Activated CD4-positive, alpha-beta T cell treated with anti-CD3 and anti-CD28 coated beads for 36 hours (primary cell): ENCODE data around the gene NARS2. TPM values are rescaled to one million over a fixed set of nuclear protein-coding genes. Genes with fewer than 3 reads are reported as not detected.
A peak's percentile ranks its signal among the peaks of the same experiment; 100 is the strongest.

Source experiments
- ATAC-seq: fragments of 200-7000 bp; cut with Tn5 transposase; one replicate; pipeline ENCODE4 v1.10.0; 2021; ENCODE audit warnings: mild to moderate bottlenecking, moderate library complexity
- CTCF ChIA-PET: fragments of 350-600 bp; sonication (Branson Sonifier 250); formaldehyde crosslinking; loops from one replicate; lab custom pipeline; 2021; ENCODE audit warnings: antibody characterized with exemption; lab: Charles Lee
- POLR2A ChIA-PET: fragments of 350-600 bp; sonication (Branson Sonifier 250); formaldehyde crosslinking; loops from one replicate; lab custom pipeline; 2021; ENCODE audit warnings: antibody characterized with exemption, inconsistent platforms; lab: Charles Lee
- DNase-seq: peaks from one replicate; pipeline ENCODE4 v3.0.0-alpha.2; 2020
- H3K27ac Mint-ChIP-seq: one replicate; pipeline ENCODE4 v1.8.0; 2021; ENCODE audit warnings: mixed read lengths
- H3K27me3 Mint-ChIP-seq: one replicate; pipeline ENCODE4 v1.8.0; 2021; ENCODE audit warnings: mixed read lengths
- H3K36me3 Mint-ChIP-seq: one replicate; pipeline ENCODE4 v1.8.0; 2021; ENCODE audit warnings: low read depth, mixed read lengths
- H3K4me1 Mint-ChIP-seq: one replicate; pipeline ENCODE4 v1.8.0; 2021; ENCODE audit warnings: mixed read lengths
- H3K4me3 Mint-ChIP-seq: one replicate; pipeline ENCODE4 v1.8.0; 2021; ENCODE audit warnings: mild to moderate bottlenecking, moderate library complexity, mixed read lengths
- H3K9me3 Mint-ChIP-seq: one replicate; pipeline ENCODE4 v1.8.0; 2021; ENCODE audit warnings: low read depth, mixed read lengths
- intact Hi-C, 2 experiments: fragments of 100-400 bp; cut with DNase I in 1 of 2; cut with micrococcal nuclease in 1 of 2; formaldehyde crosslinking; loops; one replicate each; pipeline versions ENCODE4 v1.14.2 to v1.15.1; 2022 to 2024; cut with DNase I, micrococcal nuclease
- total RNA-seq, 2 experiments: library from RNA; stranded (reverse); gene quantifications; one replicate each; pipeline ENCODE4 v1.2.3, GENCODE V29; 2021

NARS2 gene
- total RNA-seq, 2 experiments from 2014 or later = 22.9 to 33.4 TPM

DNA sequence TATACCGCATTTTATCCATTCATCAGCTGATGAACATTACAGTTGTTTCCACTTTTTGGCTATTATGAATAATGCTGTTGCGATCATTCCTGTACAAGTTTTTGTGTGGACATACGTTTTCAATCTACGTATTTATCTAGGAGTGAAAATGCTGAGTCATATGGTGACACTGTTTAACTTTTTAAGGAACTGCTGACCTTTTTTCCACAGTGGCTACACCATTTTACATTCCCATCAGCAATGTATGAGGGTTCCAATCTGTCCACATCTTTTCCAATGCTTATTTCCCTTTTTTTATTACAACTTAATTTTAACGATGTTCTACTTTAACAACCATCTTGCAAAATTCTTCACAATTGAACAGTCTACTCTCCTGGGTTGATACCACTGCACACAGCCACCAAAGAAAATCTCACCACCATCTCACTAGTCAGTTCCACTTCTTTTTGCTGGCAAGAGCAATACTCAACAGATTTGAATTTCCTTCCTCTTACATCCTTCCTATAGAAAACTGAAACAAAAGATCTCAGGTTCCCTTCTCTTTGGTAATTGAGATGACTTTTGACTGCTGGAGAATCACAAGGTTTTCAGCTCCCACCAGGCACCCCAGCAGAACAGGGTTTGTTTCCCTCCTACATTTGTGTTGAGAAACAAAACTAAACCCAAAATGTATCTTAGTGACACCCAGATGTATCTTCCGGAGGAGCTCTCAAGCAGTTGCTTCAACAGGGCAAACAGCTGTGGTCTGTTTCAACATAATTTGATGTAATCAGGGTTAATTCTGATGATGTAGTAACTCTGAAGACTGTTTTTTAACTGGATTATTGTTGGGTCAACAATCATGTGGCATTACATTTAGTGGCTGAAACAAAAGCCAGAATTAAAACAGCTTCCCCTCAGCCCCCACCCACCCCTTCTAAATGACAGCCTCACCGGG, 150.1 kb downstream of the NARS2 start:
- DNase-seq = no peak
- ATAC-seq = no peak
- Mint-ChIP-seq H3K27me3 (peaks cover 11% of the 10 kb centered on the region), H3K27ac (peak overlapping the region; percentile 72), H3K36me3 (peaks cover 1% of the 10 kb centered on the region), H3K4me3 (no peak overlapping the region), H3K9me3 (no peaks in the 10 kb centered on the region), H3K4me1 (peaks cover 42% of the 10 kb centered on the region)
- intact Hi-C loops = loop anchor here in 1 of 2 experiments (5.0 kb wide), 1 partner anchor 197 kb away; no protein-coding TSS in a partner anchor
- CTCF ChIA-PET = interaction anchor here (0.5 to 1.5 kb wide), 2 partner anchors 9 to 286 kb away, joined by 3 to 9 read pairs; no protein-coding TSS in a partner anchor
- POLR2A ChIA-PET = no interaction called here

- DNase-seq = no peak
- Mint-ChIP-seq H3K4me1 (peaks cover 49% of the 10 kb centered on the region), H3K27me3 (peaks cover 25% of the 10 kb centered on the region), H3K36me3 (no peaks in the 10 kb centered on the region), H3K9me3 (no peaks in the 10 kb centered on the region), H3K27ac (no peak overlapping the region), H3K4me3 (no peak overlapping the region)
- CTCF ChIA-PET = no interaction called here
- POLR2A ChIA-PET = no interaction called here
- intact Hi-C loops = loop anchor here in 1 of 2 experiments (5.0 kb wide), 1 partner anchor 196 kb away; no protein-coding TSS in a partner anchor
- no peak for ATAC-seq
Measured at GRCh38 chr11:78423241-78423640, 151.4 kb downstream of the NARS2 start.

DNA sequence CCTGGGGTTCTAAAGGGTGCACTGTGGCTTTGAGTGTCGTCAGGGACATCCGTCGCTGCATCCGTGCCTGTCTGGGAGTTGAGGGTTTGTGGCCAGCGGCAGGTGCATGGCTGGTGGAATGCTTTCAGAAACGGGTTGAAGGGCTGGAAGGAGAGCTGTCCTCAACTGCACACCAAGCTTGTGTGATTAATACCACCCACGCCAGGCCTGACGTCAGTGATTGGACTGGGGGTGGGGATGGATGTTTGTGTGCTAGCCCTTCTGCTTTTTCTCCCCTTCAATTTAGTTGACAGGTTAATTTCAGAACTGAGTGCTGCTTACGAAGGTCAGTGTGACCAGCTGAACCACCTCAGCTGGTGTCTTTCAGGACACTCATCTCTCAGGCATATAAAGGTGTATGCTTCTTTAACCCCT, 153.9 kb downstream of the NARS2 start:
- Mint-ChIP-seq H3K36me3 (no peaks in the 10 kb centered on the region), H3K27me3 (peaks cover 33% of the 10 kb centered on the region), H3K27ac (no peak overlapping the region), H3K4me3 (no peak overlapping the region), H3K4me1 (peaks cover 45% of the 10 kb centered on the region), H3K9me3 (no peaks in the 10 kb centered on the region)
- POLR2A ChIA-PET = no interaction called here
- intact Hi-C loops = loop anchor here in 1 of 2 experiments (5.0 kb wide), 1 partner anchor 194 kb away; no protein-coding TSS in a partner anchor
- DNase-seq = peak; percentile 77
- ATAC-seq = peak; percentile 16
- CTCF ChIA-PET = interaction anchor here (0.6 to 8.4 kb wide), 12 partner anchors 8 to 341 kb away, joined by 3 to 69 read pairs (median 4); partner anchors contain the start of gene NARS2

GRCh38 chr11:78420255-78420764, 154.4 kb downstream of the NARS2 start:
- peaks cover 33% of the 10 kb centered on the region for H3K27me3 Mint-ChIP-seq
- DNase-seq (peak; percentile 72), ATAC-seq (no peak)
- POLR2A ChIA-PET = no interaction called here
- no peak overlapping the region for H3K27ac Mint-ChIP-seq
- H3K36me3 Mint-ChIP-seq = no peaks in the 10 kb centered on the region
- intact Hi-C loops = loop anchor here in 1 of 2 experiments (5.0 kb wide), 1 partner anchor 193 kb away; no protein-coding TSS in a partner anchor
- CTCF ChIA-PET = interaction anchor here (0.6 to 8.4 kb wide), 13 partner anchors 9 to 355 kb away, joined by 3 to 69 read pairs (median 4); partner anchors contain the start of gene NARS2
- H3K9me3 Mint-ChIP-seq = no peaks in the 10 kb centered on the region
- H3K4me1 Mint-ChIP-seq = peaks cover 41% of the 10 kb centered on the region
- H3K4me3 Mint-ChIP-seq = no peak overlapping the region

GRCh38 chr11:78419327-78419726, 155.3 kb downstream of the NARS2 start:
- Mint-ChIP-seq H3K27me3 (peaks cover 33% of the 10 kb centered on the region), H3K27ac (no peak overlapping the region), H3K9me3 (no peaks in the 10 kb centered on the region), H3K4me3 (no peak overlapping the region), H3K4me1 (peaks cover 32% of the 10 kb centered on the region), H3K36me3 (no peaks in the 10 kb centered on the region)
- no peak for DNase-seq
- ChIA-PET CTCF (interaction anchor here (0.6 to 8.4 kb wide), 13 partner anchors 10 to 280 kb away, joined by 3 to 69 read pairs (median 3); partner anchors contain the start of genes ALG8 and NARS2), POLR2A (no interaction called here)
- no peak for ATAC-seq
- intact Hi-C loops = loop anchor here (5.0 kb wide), 3 partner anchors 192 to 782 kb away; partner anchors contain the start of genes ALG8 (in 1 of the 2) and CLNS1A (in 1 of the 2)

- ChIA-PET POLR2A (no interaction called here), CTCF (interaction anchor here (0.6 to 8.4 kb wide), 13 partner anchors 10 to 279 kb away, joined by 3 to 69 read pairs (median 3); partner anchors contain the start of genes ALG8 and NARS2)
- intact Hi-C loops = loop anchor here (5.0 kb wide), 3 partner anchors 191 to 781 kb away; partner anchors contain the start of genes ALG8 (in 1 of the 2) and CLNS1A (in 1 of the 2)
- peaks cover 33% of the 10 kb centered on the region for H3K27me3 Mint-ChIP-seq
- no peak overlapping the region for H3K27ac Mint-ChIP-seq
- H3K9me3 Mint-ChIP-seq = no peaks in the 10 kb centered on the region
- no peaks in the 10 kb centered on the region for H3K36me3 Mint-ChIP-seq
- peak overlapping the region; percentile 73 for H3K4me3 Mint-ChIP-seq
- ATAC-seq (no peak), DNase-seq (no peak)
- H3K4me1 Mint-ChIP-seq = peaks cover 32% of the 10 kb centered on the region
Measured at GRCh38 chr11:78418584-78419211, 156.0 kb downstream of the NARS2 start.

DNA sequence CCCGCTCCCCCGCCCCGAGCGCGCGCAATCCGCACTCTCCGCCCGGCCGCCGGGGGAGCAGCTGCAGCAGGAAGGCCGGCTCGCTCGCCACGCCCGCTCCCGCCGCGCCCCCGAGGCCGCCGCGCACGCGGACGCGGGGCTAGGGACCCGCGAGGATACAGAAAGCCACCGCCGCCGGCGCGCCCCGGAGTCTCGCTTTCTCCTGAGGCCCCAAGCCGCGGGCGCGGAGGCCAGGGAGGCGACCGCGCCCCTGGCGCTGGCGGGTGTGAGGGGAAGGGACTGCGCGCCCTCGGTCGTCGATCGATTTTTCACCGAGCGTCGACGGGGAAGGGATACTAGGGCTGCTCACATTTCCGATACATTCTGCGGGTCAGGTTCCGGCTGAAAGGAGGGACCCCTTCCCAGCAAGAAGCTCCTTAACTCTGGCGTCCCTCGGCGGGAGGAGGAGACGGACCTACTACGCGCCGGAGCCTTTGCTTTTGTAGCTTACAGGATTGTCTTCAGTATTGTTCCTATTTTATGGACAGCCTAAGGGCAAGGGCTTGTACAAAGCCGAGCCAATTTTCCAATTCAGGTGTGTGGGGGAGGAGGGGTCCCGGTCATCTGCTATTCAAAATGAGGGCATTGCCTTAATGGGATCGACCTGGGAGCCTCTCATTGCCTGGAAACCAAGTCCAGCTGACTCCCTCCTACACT, 156.6 kb downstream of the NARS2 start:
- CTCF ChIA-PET = interaction anchor here (0.6 to 8.4 kb wide), 11 partner anchors 11 to 636 kb away, joined by 3 to 69 read pairs (median 3); partner anchors contain the start of genes ALG8, KCTD21, NARS2 and USP35
- H3K27ac Mint-ChIP-seq = no peak overlapping the region
- H3K4me1 Mint-ChIP-seq = peaks cover 32% of the 10 kb centered on the region

GRCh38 chr11:78417175-78417887, 157.3 kb downstream of the NARS2 start, which contains the start of gene GAB2:
Gene GAB2, minus strand, starts transcription at chr11:78417820. Its CDS starts 100 bp downstream, at chr11:78417720.
- peak within 1 kb of the TSS; percentile 81 for H3K4me3 Mint-ChIP-seq
- CTCF ChIA-PET = interaction anchor here (0.6 to 8.4 kb wide), 8 partner anchors 12 to 636 kb away, joined by 3 to 69 read pairs (median 9); partner anchors contain the start of genes KCTD21, NARS2 and USP35
- ATAC-seq (peak; percentile 5), DNase-seq (peak; percentile 45)
- POLR2A ChIA-PET = no interaction called here
- peak within 1 kb of the TSS; percentile 59 for H3K27ac Mint-ChIP-seq
- H3K27me3 Mint-ChIP-seq = peaks cover 33% of the 10 kb centered on the region
- H3K4me1 Mint-ChIP-seq = peaks cover 32% of the 10 kb centered on the region
- intact Hi-C loops = loop anchor here (1.0 to 5.0 kb wide), 12 partner anchors 147 to 780 kb away; partner anchors contain the start of genes ALG8 (in 2 of the 2), AAMDC (in 1 of the 2), CLNS1A (in 1 of the 2) and INTS4 (in 1 of the 2)
- no peaks in the 10 kb centered on the region for H3K9me3 Mint-ChIP-seq
- no peaks in the 10 kb centered on the region for H3K36me3 Mint-ChIP-seq

More for the DNA sequence above, 156.6 kb downstream of the NARS2 start:
- intact Hi-C loops = loop anchor here (1.0 to 5.0 kb wide), 12 partner anchors 146 to 781 kb away; partner anchors contain the start of genes ALG8 (in 2 of the 2), AAMDC (in 1 of the 2), CLNS1A (in 1 of the 2) and INTS4 (in 1 of the 2)
- H3K36me3 Mint-ChIP-seq = no peaks in the 10 kb centered on the region
- ATAC-seq (peak; percentile 79), DNase-seq (peak; percentile 86)
- H3K27me3 Mint-ChIP-seq = peaks cover 33% of the 10 kb centered on the region
- POLR2A ChIA-PET = no interaction called here
- H3K9me3 Mint-ChIP-seq = no peaks in the 10 kb centered on the region
- H3K4me3 Mint-ChIP-seq = peak overlapping the region; percentile 73
